Measurements from ENCODE around the gene POLR2L. TPM values are rescaled to one million over a fixed set of nuclear protein-coding genes. Genes with fewer than 3 reads are reported as not detected.

POLR2L gene
- total and polyA plus RNA-seq, 2 of the 13 experiments (the other 11 are each of a cell fraction or from before 2014, with no cell fraction given): 104 to 114 TPM

GRCh38 chr11:830295-831117 is 11.8 kb downstream of the POLR2L start (continued):
- no peak for TF ChIP-seq ZBTB39 (CRISPR knock-in tag; IDR thresholded peaks at IDR 0.05)
- TF ChIP-seq RFX5 (IDR thresholded peaks at IDR 0.05; ENCODE audit: low read depth, low read length): no peak
- TF ChIP-seq RNF2 (conservative IDR thresholded peaks at IDR 0.05; ENCODE audit: low read depth): peak; percentile 42; the same call in 1 of the 2 replicates
- 0 out of 2 replicates have a peak, but pooled peaks have one; percentile 22 for TF ChIP-seq NCOA1 (CRISPR knock-in tag; IDR thresholded peaks at IDR 0.05)
- TF ChIP-seq ZNF891 (CRISPR knock-in tag; IDR thresholded peaks at IDR 0.05): peak; percentile 37; the same call in 1 of the 2 replicates
- TF ChIP-seq MAFG (CRISPR knock-in tag; IDR thresholded peaks at IDR 0.05): no peak
- TF ChIP-seq ZKSCAN1 (IDR thresholded peaks at IDR 0.05; ENCODE audit: low read length): no peak
- TF ChIP-seq MEF2D (CRISPR knock-in tag; IDR thresholded peaks at IDR 0.05): 0 out of 2 replicates have a peak, but pooled peaks have one; percentile 28
- TF ChIP-seq DRAP1 (CRISPR knock-in tag; IDR thresholded peaks at IDR 0.05): peak; percentile 85
- TF ChIP-seq ZNF564 (CRISPR knock-in tag; IDR thresholded peaks at IDR 0.05): 0 out of 2 replicates have a peak, but pooled peaks have one; percentile 27
- TF ChIP-seq EHMT2 (IDR thresholded peaks at IDR 0.05; ENCODE audit: borderline replicate concordance, low read depth, low read length): no peak
- TF ChIP-seq ZFY (CRISPR knock-in tag; IDR thresholded peaks at IDR 0.05): 0 out of 2 replicates have a peak, but pooled peaks have one; percentile 18
- TF ChIP-seq HMGXB4 (CRISPR knock-in tag; IDR thresholded peaks at IDR 0.05; ENCODE audit: borderline replicate concordance in 1 of 2, low read depth in 1 of 2): peak in 1 of 2 experiments; percentile 11; a peak in 1 of 4 replicates
- TF ChIP-seq JARID2 (CRISPR knock-in tag; IDR thresholded peaks at IDR 0.05; ENCODE audit: insufficient replicate concordance): no peak
- peak; percentile 18; the same call in 1 of the 2 replicates for TF ChIP-seq ISL2 (CRISPR knock-in tag; IDR thresholded peaks at IDR 0.05)
- TF ChIP-seq FOXP4 (CRISPR knock-in tag; IDR thresholded peaks at IDR 0.05): no peak
- TF ChIP-seq ZNF775 (CRISPR knock-in tag; IDR thresholded peaks at IDR 0.05; ENCODE audit: borderline replicate concordance): no peak
- no peak for TF ChIP-seq MATR3 (CRISPR knock-in tag; IDR thresholded peaks at IDR 0.05)
- no peak for TF ChIP-seq SIX1 (CRISPR knock-in tag; IDR thresholded peaks at IDR 0.05; ENCODE audit: borderline replicate concordance)
- TF ChIP-seq PITX1 (CRISPR knock-in tag; IDR thresholded peaks at IDR 0.05): peak; percentile 56; the same call in 1 of the 2 replicates
- 0 out of 2 replicates have a peak, but pooled peaks have one; percentile 50 for TF ChIP-seq IRF9 (CRISPR knock-in tag; IDR thresholded peaks at IDR 0.05; ENCODE audit: borderline replicate concordance)
- TF ChIP-seq ZNF619 (CRISPR knock-in tag; IDR thresholded peaks at IDR 0.05): no peak
